ENCODE data around the gene KLHL42. TPM values are rescaled to one million over a fixed set of nuclear protein-coding genes. Genes with fewer than 3 reads are reported as not detected.
"Not testable (repeated sequence)": the region's sequence is repeated elsewhere in the genome, so short reads cannot be mapped to it uniquely, and the experiment has no call there.

The KLHL42 gene
- total RNA-seq, 1 donor from 2014 or later = 31.9 TPM

- Mint-ChIP-seq H3K36me3 (ENCODE audit: low read depth) (peaks cover 17% of the 10 kb centered on the region), H3K4me1 (ENCODE audit: low read depth) (peaks cover 5% of the 10 kb centered on the region)
These were observed 36.4 kb upstream of the KLHL42 start for GRCh38 chr12:27743601-27744000.

DNA sequence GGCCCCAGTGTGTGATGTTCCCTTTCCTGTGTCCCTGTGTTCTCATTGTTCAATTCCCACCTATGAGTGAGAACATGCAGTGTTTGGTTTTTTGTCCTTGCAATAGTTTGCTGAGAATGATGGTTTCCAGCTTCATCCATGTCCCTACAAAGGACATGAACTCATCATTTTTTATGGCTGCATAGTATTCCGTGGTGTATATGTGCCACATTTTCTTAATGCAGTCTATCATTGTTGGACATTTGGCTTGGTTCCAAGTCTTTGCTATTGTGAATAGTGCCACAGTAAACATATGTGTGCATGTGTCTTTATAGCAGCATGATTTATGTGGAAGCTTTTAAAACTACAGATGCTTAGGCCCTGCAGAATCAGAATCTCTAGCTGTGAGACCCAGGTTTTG lies 34.3 kb upstream of the KLHL42 start:
- H3K36me3 Mint-ChIP-seq (ENCODE audit: low read depth) = peaks cover 12% of the 10 kb centered on the region
- H3K4me1 Mint-ChIP-seq (ENCODE audit: low read depth); DNase-seq (ENCODE audit: low spot score); H3K9me3 Mint-ChIP-seq (ENCODE audit: low read depth); H3K27ac Mint-ChIP-seq (ENCODE audit: unreplicated experiment); H3K27me3 Mint-ChIP-seq (ENCODE audit: low read depth); H3K4me3 Mint-ChIP-seq (ENCODE audit: unreplicated experiment): not testable (repeated sequence)

More at GRCh38 chr12:27743601-27744000, 36.4 kb upstream of the KLHL42 start:
- no peak overlapping the region for H3K4me3 Mint-ChIP-seq (ENCODE audit: unreplicated experiment)
- H3K9me3 Mint-ChIP-seq (ENCODE audit: low read depth) = no peaks in the 10 kb centered on the region
- H3K27me3 Mint-ChIP-seq (ENCODE audit: low read depth) = no peaks in the 10 kb centered on the region
- DNase-seq (ENCODE audit: low spot score) = no peak
- TF ChIP-seq, protein P1, sequence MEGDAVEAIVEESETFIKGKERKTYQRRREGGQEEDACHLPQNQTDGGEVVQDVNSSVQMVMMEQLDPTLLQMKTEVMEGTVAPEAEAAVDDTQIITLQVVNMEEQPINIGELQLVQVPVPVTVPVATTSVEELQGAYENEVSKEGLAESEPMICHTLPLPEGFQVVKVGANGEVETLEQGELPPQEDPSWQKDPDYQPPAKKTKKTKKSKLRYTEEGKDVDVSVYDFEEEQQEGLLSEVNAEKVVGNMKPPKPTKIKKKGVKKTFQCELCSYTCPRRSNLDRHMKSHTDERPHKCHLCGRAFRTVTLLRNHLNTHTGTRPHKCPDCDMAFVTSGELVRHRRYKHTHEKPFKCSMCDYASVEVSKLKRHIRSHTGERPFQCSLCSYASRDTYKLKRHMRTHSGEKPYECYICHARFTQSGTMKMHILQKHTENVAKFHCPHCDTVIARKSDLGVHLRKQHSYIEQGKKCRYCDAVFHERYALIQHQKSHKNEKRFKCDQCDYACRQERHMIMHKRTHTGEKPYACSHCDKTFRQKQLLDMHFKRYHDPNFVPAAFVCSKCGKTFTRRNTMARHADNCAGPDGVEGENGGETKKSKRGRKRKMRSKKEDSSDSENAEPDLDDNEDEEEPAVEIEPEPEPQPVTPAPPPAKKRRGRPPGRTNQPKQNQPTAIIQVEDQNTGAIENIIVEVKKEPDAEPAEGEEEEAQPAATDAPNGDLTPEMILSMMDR (IDR thresholded peaks at IDR 0.05) = no peak
- no peak overlapping the region for H3K27ac Mint-ChIP-seq (ENCODE audit: unreplicated experiment)

DNA sequence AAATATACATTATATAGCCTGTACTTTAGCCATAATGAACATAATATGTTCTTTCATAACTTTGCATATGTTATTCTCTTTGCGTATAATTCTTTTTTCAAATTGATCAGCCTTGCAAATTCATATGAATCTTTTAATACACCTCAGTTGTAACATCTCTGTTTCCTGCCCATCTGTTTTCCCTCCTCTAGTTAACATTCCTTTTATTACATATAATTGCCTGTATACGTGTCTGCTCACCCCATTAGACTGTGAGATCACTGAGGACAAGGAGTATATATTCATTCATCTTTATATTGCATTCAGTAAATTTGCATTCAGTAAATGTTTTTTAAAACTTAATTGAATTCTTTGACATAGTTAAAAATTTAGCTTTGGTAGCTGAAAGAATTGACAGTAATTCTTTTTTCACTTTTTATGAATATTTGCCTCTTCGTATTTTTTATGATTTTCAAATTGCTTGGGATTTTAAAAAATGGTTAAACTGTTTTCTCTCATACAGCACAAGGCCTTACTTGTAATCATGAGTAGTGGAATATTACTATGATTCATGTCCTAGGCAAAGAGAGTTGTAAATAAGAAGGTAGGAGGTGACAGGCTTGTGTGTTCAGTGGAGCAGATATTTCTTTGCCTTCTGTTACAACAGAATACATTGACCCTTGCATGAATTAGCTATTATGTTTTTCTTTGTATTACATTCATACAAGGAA lies 32.8 kb upstream of the KLHL42 start:
- Mint-ChIP-seq H3K4me1 (ENCODE audit: low read depth) (peaks cover 5% of the 10 kb centered on the region), H3K4me3 (ENCODE audit: unreplicated experiment) (no peak overlapping the region), H3K36me3 (ENCODE audit: low read depth) (peaks cover 11% of the 10 kb centered on the region), H3K9me3 (ENCODE audit: low read depth) (no peaks in the 10 kb centered on the region), H3K27ac (ENCODE audit: unreplicated experiment) (no peak overlapping the region), H3K27me3 (ENCODE audit: low read depth) (no peaks in the 10 kb centered on the region)
- TF ChIP-seq, protein P1 (IDR thresholded peaks at IDR 0.05) = no peak
- DNase-seq (ENCODE audit: low spot score) = no peak

DNA sequence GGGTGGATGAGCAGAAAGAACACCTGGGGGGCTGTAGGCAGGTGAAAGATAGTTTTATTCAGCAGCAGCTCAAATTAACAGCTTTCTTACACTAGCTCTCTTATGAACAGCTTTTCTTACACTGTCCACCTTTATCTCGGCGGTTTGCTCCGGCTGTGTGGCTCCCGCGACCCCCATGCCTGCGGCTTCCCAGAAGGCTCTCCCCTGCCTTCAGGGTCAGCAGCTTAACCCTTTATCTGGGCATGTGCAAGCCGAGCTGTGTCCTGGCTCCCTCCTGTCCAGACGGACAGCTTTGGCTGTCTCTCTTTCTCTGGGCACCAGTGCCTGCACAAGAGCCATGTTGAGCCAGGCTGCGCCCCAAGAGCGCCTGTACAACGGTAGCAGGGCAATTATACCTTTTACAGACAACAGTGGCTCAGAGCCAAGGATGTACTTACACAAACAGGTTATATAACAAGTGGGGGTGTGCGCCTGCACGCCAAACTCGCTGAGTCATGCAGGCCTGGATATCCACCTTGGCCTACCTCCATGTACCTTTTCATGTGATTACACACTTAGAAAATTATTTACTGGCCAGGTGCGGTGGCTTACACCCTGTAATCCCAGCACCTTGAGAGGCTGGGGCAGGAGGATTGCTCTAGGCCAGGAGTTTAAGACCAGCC lies 28.5 kb upstream of the KLHL42 start:
- H3K27me3 Mint-ChIP-seq (ENCODE audit: low read depth) = no peaks in the 10 kb centered on the region
- H3K36me3 Mint-ChIP-seq (ENCODE audit: low read depth) = peaks cover 13% of the 10 kb centered on the region
- H3K27ac Mint-ChIP-seq (ENCODE audit: unreplicated experiment) = no peak overlapping the region
- TF ChIP-seq, protein P1 (IDR thresholded peaks at IDR 0.05) = no peak
- H3K9me3 Mint-ChIP-seq (ENCODE audit: low read depth) = no peaks in the 10 kb centered on the region
- peaks cover 5% of the 10 kb centered on the region for H3K4me1 Mint-ChIP-seq (ENCODE audit: low read depth)
- no peak overlapping the region for H3K4me3 Mint-ChIP-seq (ENCODE audit: unreplicated experiment)
- DNase-seq (ENCODE audit: low spot score) = no peak

DNA sequence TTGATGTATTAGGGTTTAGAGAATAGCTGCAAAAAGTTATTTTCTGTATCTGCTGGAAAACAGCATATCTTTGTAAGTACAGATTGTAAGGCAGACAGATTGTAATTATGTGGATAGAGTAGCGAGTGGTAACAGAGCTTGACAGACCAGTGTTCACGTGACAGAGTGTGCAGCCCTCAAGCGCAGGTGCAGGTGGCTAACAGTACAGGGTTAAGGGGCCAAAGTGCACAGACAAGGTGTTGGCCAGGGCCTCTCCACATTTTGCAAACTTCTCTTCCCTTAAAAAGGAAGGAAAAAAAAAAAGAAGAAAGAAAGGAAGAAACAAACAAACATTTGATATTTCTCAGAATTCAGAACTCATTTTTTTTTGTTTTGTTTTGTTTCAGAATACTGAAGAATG lies 25.2 kb upstream of the KLHL42 start:
- no peaks in the 10 kb centered on the region for H3K27me3 Mint-ChIP-seq (ENCODE audit: low read depth)
- no peaks in the 10 kb centered on the region for H3K4me1 Mint-ChIP-seq (ENCODE audit: low read depth)
- peak overlapping the region; percentile 42 for H3K27ac Mint-ChIP-seq (ENCODE audit: unreplicated experiment)
- DNase-seq (ENCODE audit: low spot score) = no peak
- H3K4me3 Mint-ChIP-seq (ENCODE audit: unreplicated experiment) = no peak overlapping the region
- TF ChIP-seq, protein P1 (IDR thresholded peaks at IDR 0.05) = no peak
- peaks cover 16% of the 10 kb centered on the region for H3K36me3 Mint-ChIP-seq (ENCODE audit: low read depth)
- no peaks in the 10 kb centered on the region for H3K9me3 Mint-ChIP-seq (ENCODE audit: low read depth)

All from chondrocyte (in vitro differentiated cells).